ENCODE data around the gene ADGRG3.

DNA sequence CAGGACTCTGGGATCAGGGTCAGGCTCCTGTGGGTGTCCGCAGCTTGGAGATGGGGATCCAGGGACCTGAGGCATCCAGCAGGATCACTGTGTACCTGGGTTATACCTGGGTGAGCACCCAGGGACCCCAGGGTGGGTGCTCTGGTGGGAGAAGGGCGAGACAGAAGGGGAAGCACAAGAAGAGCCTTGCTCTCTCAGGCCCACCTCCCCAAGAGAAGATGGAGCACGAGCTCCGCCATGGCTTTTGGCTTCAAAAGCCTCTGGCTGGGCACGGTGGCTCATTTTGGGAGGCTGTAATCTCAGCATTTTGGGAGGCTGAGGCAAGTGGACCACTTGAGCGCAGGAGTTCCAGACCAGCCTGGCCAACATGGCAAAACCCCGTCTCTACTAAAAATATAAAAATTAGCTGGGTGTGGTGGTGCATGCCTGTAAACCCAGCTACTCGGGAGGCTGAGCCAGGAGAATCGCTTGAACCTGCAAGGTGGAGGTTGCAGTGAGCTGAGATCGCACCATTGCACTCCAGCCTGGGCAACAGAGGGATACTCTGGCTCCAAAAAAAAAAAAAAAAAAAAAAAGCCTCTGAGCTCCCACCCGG, 35.4 kb downstream of the ADGRG3 start:
- TF ChIP-seq, protein P1, sequence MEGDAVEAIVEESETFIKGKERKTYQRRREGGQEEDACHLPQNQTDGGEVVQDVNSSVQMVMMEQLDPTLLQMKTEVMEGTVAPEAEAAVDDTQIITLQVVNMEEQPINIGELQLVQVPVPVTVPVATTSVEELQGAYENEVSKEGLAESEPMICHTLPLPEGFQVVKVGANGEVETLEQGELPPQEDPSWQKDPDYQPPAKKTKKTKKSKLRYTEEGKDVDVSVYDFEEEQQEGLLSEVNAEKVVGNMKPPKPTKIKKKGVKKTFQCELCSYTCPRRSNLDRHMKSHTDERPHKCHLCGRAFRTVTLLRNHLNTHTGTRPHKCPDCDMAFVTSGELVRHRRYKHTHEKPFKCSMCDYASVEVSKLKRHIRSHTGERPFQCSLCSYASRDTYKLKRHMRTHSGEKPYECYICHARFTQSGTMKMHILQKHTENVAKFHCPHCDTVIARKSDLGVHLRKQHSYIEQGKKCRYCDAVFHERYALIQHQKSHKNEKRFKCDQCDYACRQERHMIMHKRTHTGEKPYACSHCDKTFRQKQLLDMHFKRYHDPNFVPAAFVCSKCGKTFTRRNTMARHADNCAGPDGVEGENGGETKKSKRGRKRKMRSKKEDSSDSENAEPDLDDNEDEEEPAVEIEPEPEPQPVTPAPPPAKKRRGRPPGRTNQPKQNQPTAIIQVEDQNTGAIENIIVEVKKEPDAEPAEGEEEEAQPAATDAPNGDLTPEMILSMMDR (IDR thresholded peaks at IDR 0.05) = no peak
- TF ChIP-seq POLR2A (IDR thresholded peaks at IDR 0.05) = no peak
